ENCODE data around the gene ATP6V1C2.

ATP6V1C2 gene

GRCh38 chr2:10830641-10831399, 109.4 kb downstream of the ATP6V1C2 start:
- no peaks in the 10 kb centered on the region for H3K9me2 ChIP-seq (replicated peaks; ENCODE audit: insufficient read depth, low read length)
- DNase-seq: no peak
- peaks cover 24% of the 10 kb centered on the region for H3K27me3 ChIP-seq (replicated peaks; ENCODE audit: insufficient read depth, low read length)
- H3K9me3 ChIP-seq (replicated peaks; ENCODE audit: insufficient read depth, low read length): no peaks in the 10 kb centered on the region
- H3F3A ChIP-seq (ENCODE audit: insufficient read depth, low read length): no peaks in the 10 kb centered on the region
- H3K36me3 ChIP-seq (replicated peaks; ENCODE audit: insufficient read depth, low read length): no peaks in the 10 kb centered on the region
- TF ChIP-seq CTCF (IDR thresholded peaks at IDR 0.05; ENCODE audit: low read length) (no peak), EZH2phosphoT487 (IDR thresholded peaks at IDR 0.05; ENCODE audit: low read length) (no peak), EZH2 (optimal IDR thresholded peaks at IDR 0.05; ENCODE audit: low read depth, low read length) (no peak)
- H3K4me3 ChIP-seq (ENCODE audit: low read length): no peak overlapping the region
- no peaks in the 10 kb centered on the region for H4K20me1 ChIP-seq (ENCODE audit: insufficient read depth, low read length)
- H3K9ac ChIP-seq (ENCODE audit: low read length): no peak overlapping the region
- no peak overlapping the region for H2AFZ ChIP-seq (ENCODE audit: low read length)
- H3K27ac ChIP-seq (ENCODE audit: low read length): no peak overlapping the region
- 0 out of 2 replicates have a peak, but pooled peaks cover 3% of the 10 kb centered on the region for H3K4me1 ChIP-seq (ENCODE audit: low read length)
- no peak overlapping the region for H3K4me2 ChIP-seq (ENCODE audit: low read depth, low read length)
- H3K79me2 ChIP-seq (ENCODE audit: low read length): no peaks in the 10 kb centered on the region

GRCh38 chr2:10831400-10831985, 110.1 kb downstream of the ATP6V1C2 start:
- Histone ChIP-seq H3K4me3 (ENCODE audit: low read length) (no peak overlapping the region), H3K4me2 (ENCODE audit: low read depth, low read length) (no peak overlapping the region), H3K9me3 (replicated peaks; ENCODE audit: insufficient read depth, low read length) (no peaks in the 10 kb centered on the region), H3K9me2 (replicated peaks; ENCODE audit: insufficient read depth, low read length) (no peaks in the 10 kb centered on the region), H3K79me2 (ENCODE audit: low read length) (no peaks in the 10 kb centered on the region), H4K20me1 (ENCODE audit: insufficient read depth, low read length) (no peaks in the 10 kb centered on the region), H3K27ac (ENCODE audit: low read length) (no peak overlapping the region), H3K4me1 (ENCODE audit: low read length) (0 out of 2 replicates have a peak, but pooled peaks cover 3% of the 10 kb centered on the region), H3K27me3 (replicated peaks; ENCODE audit: insufficient read depth, low read length) (peaks cover 26% of the 10 kb centered on the region), H3F3A (ENCODE audit: insufficient read depth, low read length) (no peaks in the 10 kb centered on the region), H3K9ac (ENCODE audit: low read length) (no peak overlapping the region), H3K36me3 (replicated peaks; ENCODE audit: insufficient read depth, low read length) (no peaks in the 10 kb centered on the region), H2AFZ (ENCODE audit: low read length) (no peak overlapping the region)
- no peak for TF ChIP-seq EZH2phosphoT487 (IDR thresholded peaks at IDR 0.05; ENCODE audit: low read length)
- TF ChIP-seq EZH2 (optimal IDR thresholded peaks at IDR 0.05; ENCODE audit: low read depth, low read length): no peak
- TF ChIP-seq CTCF (IDR thresholded peaks at IDR 0.05; ENCODE audit: low read length): no peak
- no peak for DNase-seq

- Histone ChIP-seq H3K9me2 (replicated peaks; ENCODE audit: insufficient read depth, low read length) (no peaks in the 10 kb centered on the region), H3K79me2 (ENCODE audit: low read length) (no peaks in the 10 kb centered on the region), H3F3A (ENCODE audit: insufficient read depth, low read length) (no peaks in the 10 kb centered on the region), H2AFZ (ENCODE audit: low read length) (no peak overlapping the region), H3K36me3 (replicated peaks; ENCODE audit: insufficient read depth, low read length) (no peaks in the 10 kb centered on the region), H3K4me3 (ENCODE audit: low read length) (no peak overlapping the region), H4K20me1 (ENCODE audit: insufficient read depth, low read length) (no peaks in the 10 kb centered on the region), H3K27me3 (replicated peaks; ENCODE audit: insufficient read depth, low read length) (peaks cover 35% of the 10 kb centered on the region), H3K4me1 (ENCODE audit: low read length) (0 out of 2 replicates have a peak, but pooled peaks cover 3% of the 10 kb centered on the region), H3K27ac (ENCODE audit: low read length) (no peak overlapping the region), H3K9me3 (replicated peaks; ENCODE audit: insufficient read depth, low read length) (no peaks in the 10 kb centered on the region), H3K9ac (ENCODE audit: low read length) (no peak overlapping the region), H3K4me2 (ENCODE audit: low read depth, low read length) (peak overlapping the region; percentile 40; the same call in 1 of the 2 replicates)
- DNase-seq: peak; percentile 87
- TF ChIP-seq CTCF (IDR thresholded peaks at IDR 0.05; ENCODE audit: low read length) (peak; percentile 99), EZH2 (optimal IDR thresholded peaks at IDR 0.05; ENCODE audit: low read depth, low read length) (no peak)
Measured at GRCh38 chr2:10832203-10832936, 110.9 kb downstream of the ATP6V1C2 start.

All from MM.1S (cell line).